GM21526 (cell line): ENCODE measurements around the gene APLNR.
"Not testable (repeated sequence)": the region's sequence is repeated elsewhere in the genome, so short reads cannot be mapped to it uniquely, and the experiment has no call there.

Experiments used
- ATAC-seq: cut with Tn5 transposase; IDR thresholded peaks from one replicate; pipeline ENCODE4 v1.9.1; 2021; ENCODE audit warnings: moderate library complexity; ENCODE audit not compliant: unreplicated experiment, low FRiP score

APLNR gene

GRCh38 chr11:57237204-57237681, at the start of gene APLNR:
Gene APLNR (minus strand): TSS chr11:57237250. CDS start chr11:57237004, 246 bp downstream.
- no peak for ATAC-seq

DNA sequence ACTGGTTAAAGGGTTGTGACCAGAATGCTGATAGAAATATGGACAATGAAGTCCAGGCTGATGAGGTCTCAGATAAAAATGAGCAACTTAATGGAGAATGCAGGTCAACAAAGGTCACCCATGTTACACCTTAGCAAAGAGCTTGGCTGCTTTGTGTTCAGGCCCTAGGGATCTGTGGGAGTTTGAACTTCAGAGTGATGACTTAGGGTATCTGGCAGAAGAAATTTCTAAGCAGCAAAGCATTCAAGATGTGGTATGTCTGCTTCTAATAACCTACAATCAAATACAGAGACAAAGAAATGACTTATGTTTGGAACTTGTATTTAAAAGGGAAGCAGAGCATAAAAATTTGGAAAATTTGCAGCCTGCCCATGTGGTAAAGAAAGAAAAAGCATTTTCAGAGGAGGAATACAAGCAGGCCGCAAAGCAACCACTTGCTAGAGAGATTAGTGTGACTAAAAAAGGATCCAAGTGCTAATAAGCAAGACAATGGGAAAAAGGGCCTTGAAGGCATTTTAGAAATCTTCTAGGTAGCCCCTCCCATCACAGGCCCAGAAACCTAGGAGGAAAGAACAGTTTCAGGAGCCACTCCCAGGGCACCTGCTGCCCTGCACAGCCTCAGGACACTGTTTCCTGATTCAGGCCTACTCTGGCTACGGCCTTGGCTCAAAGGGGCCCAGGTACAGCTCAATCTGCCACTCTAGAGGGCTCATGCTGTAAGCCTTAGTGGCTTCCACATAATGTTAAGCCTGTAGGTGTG, 46.4 kb upstream of the APLNR start:
- no peak for ATAC-seq

DNA sequence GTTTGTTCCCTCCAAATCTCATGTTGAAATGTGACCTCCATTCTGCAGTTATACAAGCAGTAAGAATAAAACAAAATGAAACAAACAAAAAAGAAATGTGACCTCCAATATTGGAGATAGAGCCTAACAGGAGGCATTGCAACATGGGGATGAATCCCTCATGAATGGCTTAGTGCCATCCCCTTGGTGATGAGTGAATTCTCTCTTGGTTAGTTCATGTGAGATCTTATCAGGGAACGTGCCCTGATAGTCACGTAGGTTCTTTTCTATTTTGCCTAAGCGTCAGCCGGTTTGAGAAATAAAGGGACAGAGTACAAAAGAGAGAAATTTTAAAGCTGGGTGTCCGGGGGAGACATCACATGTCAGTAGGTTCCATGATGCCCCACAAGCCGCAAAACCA, 44.5 kb upstream of the APLNR start:
- not testable (repeated sequence) for ATAC-seq

DNA sequence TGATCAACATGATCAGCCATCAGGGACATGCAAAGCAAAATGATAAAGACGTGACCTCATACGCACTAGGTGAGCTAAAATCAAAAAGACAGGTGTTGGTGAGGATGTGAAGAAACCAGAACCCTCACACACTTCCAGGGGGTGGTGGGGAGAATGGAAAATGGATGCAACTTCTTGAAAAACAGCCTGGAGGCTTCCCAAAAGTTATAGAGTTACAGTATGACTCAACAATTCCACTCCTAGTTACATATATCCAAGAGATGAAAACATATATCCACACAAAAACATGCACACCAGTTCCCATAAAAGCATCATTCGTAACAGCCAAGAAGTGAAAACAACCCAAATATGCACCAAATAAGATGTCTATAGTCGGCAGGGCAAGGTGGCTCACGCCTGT, 42.1 kb upstream of the APLNR start:
- ATAC-seq = no peak

GRCh38 chr11:57278721-57279095, 41.7 kb upstream of the APLNR start:
- ATAC-seq = no peak

DNA sequence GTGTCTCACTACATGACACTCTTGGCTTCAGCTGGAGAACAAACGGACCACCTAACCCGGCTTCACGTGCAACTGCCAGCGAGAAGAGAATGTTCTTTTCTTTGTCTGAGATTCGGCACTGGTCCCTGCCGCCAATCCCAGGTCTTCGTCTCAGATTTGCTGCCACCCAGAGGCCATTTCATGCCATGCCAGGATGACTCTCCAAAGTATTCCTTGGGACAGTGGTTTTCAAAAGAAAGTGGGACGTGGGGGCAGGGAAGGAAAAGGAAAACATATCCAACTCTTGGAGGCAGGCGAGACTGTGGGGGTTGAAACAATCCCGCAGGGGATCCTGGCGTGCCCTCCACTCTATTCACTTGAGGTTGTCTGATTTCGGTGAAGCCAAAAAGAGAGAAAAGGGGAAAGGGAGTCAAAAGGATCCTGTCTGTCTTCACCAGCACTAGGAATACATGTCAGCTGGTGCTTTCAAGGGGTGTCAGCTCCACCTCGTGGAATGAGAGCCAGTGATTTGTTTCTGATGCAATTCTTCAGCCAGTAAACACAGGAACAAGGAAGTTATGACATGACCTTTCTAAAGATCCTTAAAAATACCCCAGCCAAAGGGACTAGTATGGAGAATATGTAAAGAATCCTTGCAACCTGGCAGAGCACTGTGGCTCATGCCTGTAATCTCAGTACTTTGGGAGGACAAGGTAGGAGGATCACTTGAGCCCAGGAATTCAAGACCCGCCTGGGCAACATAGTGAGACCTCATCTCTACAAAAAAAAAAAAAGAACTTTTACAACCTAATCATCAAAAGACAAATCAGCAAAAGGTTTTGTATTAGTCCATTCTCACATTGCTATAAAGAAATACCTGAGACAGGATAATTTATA, 41.0 kb upstream of the APLNR start:
- no peak for ATAC-seq

GRCh38 chr11:57276971-57277675, 40.1 kb upstream of the APLNR start:
- ATAC-seq = no peak

- no peak for ATAC-seq
Measured at GRCh38 chr11:57276169-57276970, 39.3 kb upstream of the APLNR start.

- ATAC-seq = no peak
Measured at GRCh38 chr11:57275582-57275981, 38.5 kb upstream of the APLNR start.

DNA sequence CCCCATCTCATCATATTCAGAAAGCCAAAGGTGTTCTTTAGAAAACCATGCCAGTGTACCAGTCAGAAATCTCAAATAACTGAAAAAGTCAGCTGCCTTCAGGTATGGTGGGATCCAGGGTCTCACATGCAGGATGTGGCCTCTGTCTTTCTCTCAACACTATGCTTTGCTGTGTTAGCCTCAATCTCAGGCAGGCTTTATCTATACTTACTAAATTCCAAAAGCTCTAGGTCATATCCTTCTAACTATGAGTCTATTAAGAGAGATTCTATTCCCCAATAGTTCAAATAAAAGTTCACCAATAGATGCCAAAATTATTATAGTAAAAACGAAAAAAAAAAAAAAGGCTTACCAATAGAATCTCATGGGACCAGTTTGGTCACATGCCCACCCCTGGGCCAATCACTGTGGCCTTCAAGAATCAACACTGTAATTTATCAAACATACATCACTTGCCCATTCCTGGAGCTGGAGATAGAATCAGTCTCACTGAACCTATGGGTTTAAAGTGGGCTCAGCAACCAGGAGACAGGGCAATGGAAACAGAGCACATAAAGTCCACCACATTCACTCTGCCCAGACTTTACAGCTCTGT, 38.0 kb upstream of the APLNR start:
- ATAC-seq = no peak

- ATAC-seq = no peak
Measured at GRCh38 chr11:57273448-57274058, 36.5 kb upstream of the APLNR start.

- ATAC-seq = no peak
Measured at GRCh38 chr11:57269571-57270021, 32.5 kb upstream of the APLNR start.

DNA sequence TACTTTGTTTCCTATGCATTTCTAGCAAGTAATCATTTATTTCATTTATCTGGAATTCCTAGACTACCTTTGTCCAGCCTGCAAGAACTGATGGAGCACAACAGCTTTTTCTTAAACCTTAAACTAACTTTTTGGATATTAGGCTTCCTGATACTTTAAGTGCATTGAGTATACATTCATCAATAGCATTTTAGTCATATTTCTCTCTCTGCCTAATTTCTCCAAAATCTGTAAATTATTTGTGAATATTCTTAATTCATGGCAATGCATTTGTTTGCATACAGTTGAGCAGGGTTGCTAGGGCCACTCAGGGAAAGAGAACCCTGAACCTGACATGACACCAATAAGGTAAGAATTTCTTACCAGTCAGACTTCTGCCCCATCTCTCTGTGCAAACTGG, 29.1 kb upstream of the APLNR start:
- no peak for ATAC-seq

DNA sequence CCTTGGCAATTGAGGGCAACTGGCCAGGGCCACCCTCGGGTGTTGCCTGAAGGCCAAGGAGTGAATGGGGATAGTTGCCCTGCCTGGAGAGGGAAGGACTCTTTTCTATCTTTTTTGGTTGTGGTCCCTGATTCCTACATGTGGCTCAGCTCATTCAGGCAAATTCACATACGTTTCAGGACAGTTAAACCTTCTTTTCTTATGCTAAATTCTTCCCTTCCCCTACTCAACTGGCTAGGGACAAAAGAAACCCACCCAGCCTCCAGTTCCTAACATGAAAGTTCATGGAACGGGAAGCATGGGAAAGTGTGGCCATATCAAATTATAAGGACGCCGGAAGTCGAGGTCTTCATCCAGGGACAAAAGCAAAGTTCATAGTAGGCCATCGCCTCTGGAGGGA, 26.3 kb upstream of the APLNR start:
- no peak for ATAC-seq

DNA sequence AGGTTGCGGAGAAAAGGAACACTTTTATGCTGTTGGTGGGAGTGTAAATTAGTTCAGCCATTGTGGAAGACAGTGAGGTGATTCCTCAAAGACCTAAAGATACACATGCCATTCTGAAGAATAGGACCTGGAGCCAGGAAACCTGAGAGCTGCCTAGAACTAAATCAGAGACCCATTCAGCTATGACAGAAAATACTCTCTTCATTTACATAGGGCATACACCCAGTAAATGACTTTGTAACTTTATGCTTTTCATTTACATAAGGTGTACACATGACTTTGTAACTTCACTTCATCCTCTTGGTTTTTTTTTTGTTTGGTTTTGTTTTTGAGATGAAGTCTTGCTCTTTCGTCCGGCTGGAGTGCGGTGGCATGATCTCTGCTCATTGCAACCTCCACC, 25.1 kb upstream of the APLNR start:
- ATAC-seq = no peak

- ATAC-seq = no peak
Measured at GRCh38 chr11:57260937-57261783, 24.1 kb upstream of the APLNR start.

DNA sequence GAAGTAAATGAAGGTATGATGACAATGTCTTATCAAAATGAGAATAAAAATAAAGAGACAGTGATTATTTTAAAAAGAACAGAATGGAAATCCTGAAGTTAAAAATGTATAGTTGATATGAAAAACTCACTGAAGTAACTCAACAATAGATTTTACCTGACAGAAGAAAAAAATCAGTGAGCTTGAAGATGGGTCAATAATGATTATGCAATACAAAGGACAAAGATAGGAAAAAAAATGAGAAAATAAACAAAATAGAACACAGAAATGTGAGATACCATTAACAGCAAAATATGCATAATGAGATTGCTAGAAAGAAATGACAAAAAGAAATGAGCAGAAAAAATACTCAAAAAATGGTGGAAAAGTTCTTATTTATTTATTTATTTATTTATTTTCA, 19.1 kb upstream of the APLNR start:
- ATAC-seq = no peak

GRCh38 chr11:57255618-57256017, 18.6 kb upstream of the APLNR start:
- ATAC-seq = no peak
